ENCODE data around the gene LRP10. TPM values are rescaled to one million over a fixed set of nuclear protein-coding genes. Genes with fewer than 3 reads are reported as not detected.
"Not testable (repeated sequence)": the region's sequence is repeated elsewhere in the genome, so short reads cannot be mapped to it uniquely, and the experiment has no call there.

LRP10 gene
- total and polyA plus RNA-seq, 4 donors, result 25.7 to 148 (median 94.0) TPM

- no peaks in the 10 kb centered on the region for H3K9me3 ChIP-seq (ENCODE audit: control insufficient read depth in 4 of 4, insufficient read depth in 3 of 4, low read length in 3 of 4)
- DNase-seq (peak; percentile 67 to 79 (median 76)), ATAC-seq (ENCODE audit: insufficient read depth, low FRiP score) (no peak)
- H3K27me3 ChIP-seq (ENCODE audit: control insufficient read depth in 3 of 3, insufficient read depth in 3 of 3, low read length in 2 of 3), result no peaks in the 10 kb centered on the region
- peaks cover 0 to 27% (median 21%) of the 10 kb centered on the region in 4 donors for H3K36me3 ChIP-seq (ENCODE audit: control insufficient read depth in 4 of 4, insufficient read depth in 4 of 4, low read length in 4 of 4)
- H3K4me3 ChIP-seq, result no peak overlapping the region
- TF ChIP-seq CTCF (IDR thresholded peaks at IDR 0.05; ENCODE audit: control extremely low read depth, extremely low read depth), result no peak
- 71 to 81% methylated on average over 16 to 19 of the region's 19 CpGs for WGBS, 2 donors
- peak overlapping the region; percentile 51 to 79 for H3K27ac ChIP-seq (ENCODE audit: low read depth in 1 of 2, low read length in 1 of 2)
- H3K9ac ChIP-seq (ENCODE audit: insufficient read depth in 1 of 2, low read length in 2 of 2), result no peak overlapping the region
- peaks cover 5 to 68% (median 40%) of the 10 kb centered on the region in 5 donors for H3K4me1 ChIP-seq (ENCODE audit: control insufficient read depth in 5 of 5, insufficient read depth in 5 of 5, low read length in 5 of 5)
Measured at GRCh38 chr14:22849212-22849819, 22.2 kb upstream of the LRP10 start.

- peak; percentile 49 for ATAC-seq (ENCODE audit: insufficient read depth, low FRiP score)
- no peaks in the 10 kb centered on the region for H3K9me3 ChIP-seq (ENCODE audit: control insufficient read depth in 4 of 4, insufficient read depth in 3 of 4, low read length in 3 of 4)
- no peaks in the 10 kb centered on the region for H3K27me3 ChIP-seq (ENCODE audit: control insufficient read depth in 3 of 3, insufficient read depth in 3 of 3, low read length in 2 of 3)
- H3K36me3 ChIP-seq (ENCODE audit: control insufficient read depth in 4 of 4, insufficient read depth in 4 of 4, low read length in 4 of 4), result peaks cover 0 to 9% (median 6%) of the 10 kb centered on the region in 4 donors
- no peak overlapping the region for H3K4me3 ChIP-seq
- peak; percentile 93 to 97 (median 96) for DNase-seq
- WGBS, 2 donors, result 50% methylated on average over 9 of the region's 9 CpGs
- no peak for TF ChIP-seq CTCF (IDR thresholded peaks at IDR 0.05; ENCODE audit: control extremely low read depth, extremely low read depth)
- peak overlapping the region in 1 of 2 donors; percentile 33 for H3K9ac ChIP-seq (ENCODE audit: insufficient read depth in 1 of 2, low read length in 2 of 2)
- peaks cover 5 to 62% (median 33%) of the 10 kb centered on the region in 5 donors for H3K4me1 ChIP-seq (ENCODE audit: control insufficient read depth in 5 of 5, insufficient read depth in 5 of 5, low read length in 5 of 5)
- peak overlapping the region; percentile 69 to 83 for H3K27ac ChIP-seq (ENCODE audit: low read depth in 1 of 2, low read length in 1 of 2)
Measured at GRCh38 chr14:22850944-22851764, 20.4 kb upstream of the LRP10 start.

- H3K9ac ChIP-seq (ENCODE audit: insufficient read depth in 1 of 2, low read length in 2 of 2); H3K9me3 ChIP-seq (ENCODE audit: control insufficient read depth in 4 of 4, insufficient read depth in 3 of 4, low read length in 3 of 4); H3K36me3 ChIP-seq (ENCODE audit: control insufficient read depth in 4 of 4, insufficient read depth in 4 of 4, low read length in 4 of 4); H3K27me3 ChIP-seq (ENCODE audit: control insufficient read depth in 3 of 3, insufficient read depth in 3 of 3, low read length in 2 of 3); ATAC-seq (ENCODE audit: insufficient read depth, low FRiP score); H3K4me3 ChIP-seq; DNase-seq; H3K27ac ChIP-seq (ENCODE audit: low read depth in 1 of 2, low read length in 1 of 2): not testable (repeated sequence)
- 73 to 81% methylated on average over 10 to 12 of the region's 12 CpGs for WGBS, 2 donors
- peaks cover 5 to 53% (median 28%) of the 10 kb centered on the region in 5 donors for H3K4me1 ChIP-seq (ENCODE audit: control insufficient read depth in 5 of 5, insufficient read depth in 5 of 5, low read length in 5 of 5)
Measured at GRCh38 chr14:22852178-22852577, 19.4 kb upstream of the LRP10 start.

- Histone ChIP-seq H3K27ac (ENCODE audit: low read depth in 1 of 2, low read length in 1 of 2) (no peak overlapping the region), H3K9ac (ENCODE audit: insufficient read depth in 1 of 2, low read length in 2 of 2) (peak overlapping the region in 1 of 2 donors; percentile 62), H3K27me3 (ENCODE audit: control insufficient read depth in 3 of 3, insufficient read depth in 3 of 3, low read length in 2 of 3) (no peaks in the 10 kb centered on the region), H3K36me3 (ENCODE audit: control insufficient read depth in 4 of 4, insufficient read depth in 4 of 4, low read length in 4 of 4) (no peaks in the 10 kb centered on the region), H3K4me1 (ENCODE audit: control insufficient read depth in 5 of 5, insufficient read depth in 5 of 5, low read length in 5 of 5) (peaks cover 5 to 52% (median 28%) of the 10 kb centered on the region in 5 donors), H3K4me3 (no peak overlapping the region), H3K9me3 (ENCODE audit: control insufficient read depth in 4 of 4, insufficient read depth in 3 of 4, low read length in 3 of 4) (peaks cover 0 to 3% (median 0%) of the 10 kb centered on the region in 4 donors)
- no peak for TF ChIP-seq CTCF (IDR thresholded peaks at IDR 0.05; ENCODE audit: control extremely low read depth, extremely low read depth)
- WGBS, 2 donors, result 68 to 89% methylated on average over 2 of the region's 2 CpGs
- DNase-seq (no peak), ATAC-seq (ENCODE audit: insufficient read depth, low FRiP score) (no peak)
Measured at GRCh38 chr14:22852599-22852939, 19.0 kb upstream of the LRP10 start.
